MG63 (cell line): ENCODE measurements around the gene MYO1E. TPM values are rescaled to one million over a fixed set of nuclear protein-coding genes. Genes with fewer than 3 reads are reported as not detected.

ENCODE experiments used
- DNase-seq: peaks from one replicate; pipeline ENCODE4 v3.0.0-alpha.2; 2020
- H3K27me3 ChIP-seq: fragments of 250-450 bp; sonication (Bioruptor Pico); 2 replicates; pipeline ENCODE4 v1.5.1; 2020; ENCODE audit warnings: mild to moderate bottlenecking, moderate library complexity
- H3K36me3 ChIP-seq: fragments of 250-450 bp; sonication (Bioruptor Pico); 2 replicates; pipeline ENCODE4 v1.5.1; 2020; ENCODE audit warnings: mild to moderate bottlenecking, moderate library complexity
- H3K4me3 ChIP-seq: fragments of 250-450 bp; sonication (Bioruptor Pico); 2 replicates; pipeline ENCODE4 v1.5.1; 2020; ENCODE audit warnings: mild to moderate bottlenecking, moderate library complexity
- H3K9me3 ChIP-seq: fragments of 250-450 bp; sonication (Bioruptor Pico); 2 replicates; pipeline ENCODE4 v1.5.1; 2020; ENCODE audit warnings: mild to moderate bottlenecking, moderate library complexity
- total RNA-seq: library from RNA; depleted of rRNA; stranded (reverse); fragments of >200 nt; shearing (Covaris generic); gene quantifications from 2 replicates; pipeline ENCODE4 v1.2.3, GENCODE V29; 2014; ENCODE audit warnings: low replicate concordance

MYO1E gene
- total RNA-seq, 1 experiment from 2014 or later = 45.1 TPM

DNA sequence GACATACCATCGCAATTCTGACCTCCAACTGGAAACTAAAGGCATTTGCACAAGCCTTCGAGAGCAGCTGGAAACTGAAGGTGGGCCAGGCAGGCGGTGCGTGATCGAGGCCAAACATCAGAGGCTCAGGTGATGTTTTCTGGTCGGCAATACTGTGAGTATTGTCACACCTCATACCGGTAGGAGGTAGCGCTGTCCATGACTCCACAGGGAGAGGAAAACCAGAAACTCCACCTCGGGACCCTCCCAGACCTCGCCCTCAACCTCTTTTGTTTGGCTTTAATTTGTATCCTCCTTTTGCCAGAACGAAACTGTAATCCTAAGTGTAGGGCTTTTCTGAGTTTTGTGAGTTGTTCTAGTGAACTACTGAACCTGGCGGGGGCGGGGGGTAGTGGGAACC is 122.4 kb downstream of the MYO1E start:
- Histone ChIP-seq H3K9me3 (no peaks in the 10 kb centered on the region), H3K4me3 (no peak overlapping the region), H3K27me3 (no peaks in the 10 kb centered on the region), H3K36me3 (peaks cover 5% of the 10 kb centered on the region)
- no peak for DNase-seq

DNA sequence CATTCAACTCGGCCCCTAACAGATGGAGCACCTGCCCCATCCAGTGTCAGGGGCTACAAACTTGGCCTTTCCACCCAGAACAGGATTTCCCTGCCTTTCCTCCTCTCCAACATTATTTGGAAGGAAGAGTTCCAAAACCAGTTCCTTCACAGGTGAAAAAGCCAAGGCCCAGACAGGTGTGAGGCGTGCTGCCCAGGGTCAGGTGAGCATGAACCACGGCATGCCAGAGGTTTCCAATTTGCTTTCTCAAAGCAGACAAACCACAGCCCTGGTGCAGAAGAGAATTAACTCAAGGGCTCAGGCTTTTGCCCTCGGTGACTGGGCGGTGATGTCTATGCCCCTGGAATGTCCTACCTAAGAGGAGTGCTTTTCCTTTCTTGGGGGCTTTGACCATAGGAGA is 122.9 kb downstream of the MYO1E start:
- Histone ChIP-seq H3K27me3 (no peaks in the 10 kb centered on the region), H3K36me3 (peaks cover 5% of the 10 kb centered on the region), H3K4me3 (no peak overlapping the region), H3K9me3 (no peaks in the 10 kb centered on the region)
- no peak for DNase-seq

DNA sequence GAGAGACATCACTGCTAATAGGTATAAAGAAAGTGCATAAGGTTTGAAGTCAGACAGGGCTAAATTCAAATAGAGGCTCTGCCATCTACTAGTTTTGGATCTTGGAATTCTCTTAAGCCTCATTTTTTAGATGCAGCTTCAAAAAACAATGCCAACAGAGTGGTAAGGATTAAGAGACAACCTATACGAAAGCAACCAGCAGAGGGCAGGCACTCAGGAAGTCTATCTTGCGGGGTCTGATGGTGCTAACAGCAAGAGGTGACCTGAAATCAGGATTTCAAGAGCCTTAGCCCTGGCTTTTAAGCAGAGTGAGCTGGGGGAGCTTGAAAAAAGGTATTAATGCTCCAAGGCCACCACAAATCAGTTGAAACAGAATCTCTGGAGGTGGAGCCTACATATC is 125.3 kb downstream of the MYO1E start:
- peaks cover 3% of the 10 kb centered on the region for H3K36me3 ChIP-seq
- H3K4me3 ChIP-seq = no peak overlapping the region
- DNase-seq = peak; percentile 55
- H3K9me3 ChIP-seq = no peaks in the 10 kb centered on the region
- H3K27me3 ChIP-seq = no peaks in the 10 kb centered on the region

DNA sequence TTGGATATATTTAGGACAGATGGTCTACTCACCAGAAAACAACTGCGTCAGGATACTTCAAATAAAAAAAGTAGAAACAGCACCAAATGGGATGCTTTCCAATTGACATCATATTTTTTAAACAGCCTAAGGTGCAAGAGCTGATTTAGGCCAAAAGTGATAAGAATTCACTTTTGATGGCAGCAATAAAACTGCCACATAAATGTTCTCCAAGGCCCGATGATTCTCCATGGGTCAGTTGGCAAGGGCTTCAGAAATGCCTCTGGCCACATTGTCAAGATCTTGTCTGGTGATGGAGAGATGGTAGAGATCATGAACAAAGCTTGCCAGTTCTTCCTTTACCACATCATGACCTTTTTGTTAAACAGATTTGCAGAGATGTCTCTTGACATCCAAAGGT is 127.1 kb downstream of the MYO1E start:
- no peaks in the 10 kb centered on the region for H3K9me3 ChIP-seq
- H3K27me3 ChIP-seq = no peaks in the 10 kb centered on the region
- no peak for DNase-seq
- peaks cover 3% of the 10 kb centered on the region for H3K36me3 ChIP-seq
- no peak overlapping the region for H3K4me3 ChIP-seq

DNA sequence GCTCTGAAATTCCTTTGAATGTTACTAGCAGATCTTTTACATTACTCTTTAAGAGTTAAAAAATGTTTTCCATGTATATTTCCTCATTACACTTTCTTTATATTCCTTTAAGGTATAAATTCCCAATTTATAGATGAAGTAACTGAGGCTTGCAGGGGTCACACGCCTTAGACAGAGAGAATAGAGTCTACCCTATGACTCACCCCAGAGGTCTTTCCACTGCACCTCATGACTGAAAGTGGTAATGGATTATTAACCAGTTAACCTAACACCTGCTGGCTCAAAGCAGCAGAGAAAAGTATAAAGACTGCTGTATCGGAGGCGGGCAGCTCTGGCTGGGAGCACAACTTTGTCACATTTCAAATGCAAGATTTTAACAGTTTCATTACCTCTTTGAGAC is 128.3 kb downstream of the MYO1E start:
- DNase-seq = no peak
- no peak overlapping the region for H3K4me3 ChIP-seq
- H3K9me3 ChIP-seq = no peaks in the 10 kb centered on the region
- H3K27me3 ChIP-seq = no peaks in the 10 kb centered on the region
- H3K36me3 ChIP-seq = no peaks in the 10 kb centered on the region; the same call in 1 of the 2 replicates

DNA sequence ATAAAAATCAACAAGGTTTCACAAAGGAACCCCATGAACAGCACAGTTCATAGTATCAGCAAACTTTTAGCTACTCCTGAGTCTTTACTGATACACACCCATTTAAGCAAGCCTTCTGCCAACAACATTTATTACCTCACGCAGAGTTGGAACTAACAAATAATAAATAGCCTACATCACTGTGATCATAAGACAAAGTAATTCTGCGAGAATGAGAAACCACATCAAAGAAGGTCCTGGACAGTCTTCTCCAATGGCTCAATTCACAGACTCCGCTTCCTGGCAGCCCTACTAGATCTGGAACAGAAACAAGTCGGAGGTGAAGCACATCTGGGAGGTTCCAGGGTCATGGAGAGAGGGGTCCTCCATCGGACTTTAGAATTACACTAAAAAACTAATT is 129.0 kb downstream of the MYO1E start:
- no peaks in the 10 kb centered on the region for H3K27me3 ChIP-seq
- H3K4me3 ChIP-seq = no peak overlapping the region
- H3K9me3 ChIP-seq = no peaks in the 10 kb centered on the region
- no peak for DNase-seq
- no peaks in the 10 kb centered on the region; the same call in 1 of the 2 replicates for H3K36me3 ChIP-seq

DNA sequence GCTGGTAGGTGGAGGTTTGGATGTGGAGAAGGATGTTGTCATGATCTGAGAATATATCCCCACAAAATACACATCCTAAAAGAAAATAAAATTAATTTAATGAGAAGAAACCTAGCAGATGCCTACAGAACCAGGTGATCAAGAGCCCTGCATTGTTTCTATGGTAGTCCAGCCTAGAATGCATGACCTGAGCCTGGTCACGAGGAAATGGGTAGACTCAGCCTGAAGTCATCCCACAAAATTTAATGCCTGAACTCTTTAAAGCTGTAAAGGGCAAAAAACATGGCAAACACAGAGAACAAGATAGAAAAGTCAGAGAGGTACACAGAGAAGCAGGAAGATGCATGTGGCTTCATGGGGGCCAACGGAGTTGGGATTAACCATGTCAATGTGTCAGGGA is 130.0 kb downstream of the MYO1E start:
- H3K27me3 ChIP-seq = no peaks in the 10 kb centered on the region
- H3K4me3 ChIP-seq = no peak overlapping the region
- no peaks in the 10 kb centered on the region for H3K9me3 ChIP-seq
- DNase-seq = no peak
- no peaks in the 10 kb centered on the region; the same call in 1 of the 2 replicates for H3K36me3 ChIP-seq

DNA sequence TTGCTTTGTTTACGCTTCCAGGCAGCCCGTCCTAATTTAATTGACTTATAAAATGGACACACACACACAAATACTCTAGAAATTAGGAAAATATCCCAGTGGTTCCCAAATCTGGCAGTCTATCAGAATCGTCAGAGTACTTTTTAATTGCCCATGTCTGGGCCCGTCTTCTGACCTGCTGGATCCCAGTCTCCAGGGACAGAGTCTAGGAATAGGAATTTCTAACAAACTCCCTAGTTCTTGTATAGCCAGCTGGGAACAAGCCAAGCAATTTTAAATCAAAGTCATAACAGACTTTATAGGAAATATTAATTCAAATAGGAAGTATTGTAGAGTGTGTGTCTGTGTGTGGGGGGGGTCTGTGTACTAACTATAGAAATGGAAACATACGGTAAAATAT is 132.6 kb downstream of the MYO1E start:
- Histone ChIP-seq H3K36me3 (no peaks in the 10 kb centered on the region; the same call in 1 of the 2 replicates), H3K9me3 (no peaks in the 10 kb centered on the region), H3K27me3 (no peaks in the 10 kb centered on the region), H3K4me3 (no peak overlapping the region)
- DNase-seq = no peak

DNA sequence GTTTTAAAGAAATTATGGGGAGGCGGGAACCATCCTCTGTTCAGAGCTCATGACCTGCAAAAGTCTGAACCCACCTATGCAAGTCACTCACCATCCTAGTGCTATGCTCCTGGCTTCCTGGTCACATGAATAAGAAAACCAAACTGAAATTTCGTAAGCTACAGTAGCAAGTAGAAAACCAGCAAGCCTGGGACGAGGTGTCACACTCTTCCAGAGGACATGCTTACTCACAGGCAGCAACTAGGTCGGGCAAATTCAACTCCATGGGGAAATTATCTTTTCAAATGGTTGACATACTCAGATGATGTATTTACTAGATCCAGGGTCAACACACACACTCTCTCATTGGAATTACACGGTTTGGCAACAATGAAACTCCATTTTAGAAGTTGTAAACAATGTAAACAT is 134.7 kb downstream of the MYO1E start:
- no peaks in the 10 kb centered on the region for H3K9me3 ChIP-seq
- no peak overlapping the region for H3K4me3 ChIP-seq
- H3K36me3 ChIP-seq = no peaks in the 10 kb centered on the region
- DNase-seq = no peak
- no peaks in the 10 kb centered on the region for H3K27me3 ChIP-seq

DNA sequence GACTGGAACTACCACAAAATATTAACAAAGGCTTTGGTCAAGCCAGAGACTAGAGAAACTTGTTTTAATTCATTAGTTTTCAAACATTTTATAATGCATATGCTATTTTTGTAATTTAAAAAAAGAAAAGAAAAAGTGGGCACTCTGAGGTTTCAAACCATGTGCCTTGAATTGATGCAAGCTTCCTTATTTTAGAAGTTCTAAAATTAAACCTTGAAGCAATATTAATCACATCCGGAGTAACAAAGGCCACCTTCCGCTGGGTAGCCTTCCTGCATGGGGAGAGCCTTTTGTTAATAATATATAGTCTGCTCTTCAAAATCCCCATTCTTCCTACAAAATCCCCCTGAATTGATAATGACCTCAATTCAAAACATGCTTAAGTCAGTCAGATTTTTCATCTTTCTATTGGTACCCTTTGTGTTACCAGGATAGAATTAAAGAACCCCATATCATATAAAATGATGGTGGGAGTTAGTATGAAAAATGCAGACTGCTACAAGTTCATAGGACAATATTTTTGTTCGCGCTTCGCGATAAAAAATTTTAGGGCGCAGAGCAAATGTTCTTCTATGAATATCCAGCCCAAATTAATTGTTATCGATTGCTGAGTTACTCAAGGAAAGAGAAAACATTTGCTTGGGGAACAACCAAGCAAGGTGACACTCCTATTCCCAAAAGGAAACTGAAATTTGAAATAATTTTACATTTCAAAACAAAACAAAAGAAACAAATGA is 135.4 kb downstream of the MYO1E start:
- Histone ChIP-seq H3K4me3 (no peak overlapping the region), H3K27me3 (no peaks in the 10 kb centered on the region)
- no peak for DNase-seq

DNA sequence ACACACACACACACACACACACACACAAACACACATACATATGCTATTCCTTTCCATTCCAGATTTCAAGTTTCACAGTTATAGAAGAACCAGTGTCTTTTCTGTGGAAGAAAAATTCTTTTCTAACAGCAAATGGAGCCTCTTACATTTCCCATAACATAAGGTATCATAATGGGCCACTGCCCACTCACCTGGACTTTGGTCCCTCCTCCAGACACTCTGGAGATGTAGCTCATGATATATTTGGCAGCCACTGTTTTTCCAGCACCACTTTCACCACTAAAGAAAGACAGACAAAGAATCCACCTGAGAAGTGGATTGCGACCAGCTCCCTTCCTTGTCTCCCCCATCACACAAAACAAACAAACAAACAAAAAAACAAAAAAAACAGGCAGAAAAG is 136.3 kb downstream of the MYO1E start:
- Histone ChIP-seq H3K9me3 (no peaks in the 10 kb centered on the region), H3K27me3 (no peaks in the 10 kb centered on the region), H3K36me3 (peaks cover 3% of the 10 kb centered on the region; the same call in 1 of the 2 replicates), H3K4me3 (no peak overlapping the region)
- no peak for DNase-seq

More for the DNA sequence above, 135.4 kb downstream of the MYO1E start:
- no peaks in the 10 kb centered on the region for H3K9me3 ChIP-seq
- H3K36me3 ChIP-seq = no peaks in the 10 kb centered on the region

DNA sequence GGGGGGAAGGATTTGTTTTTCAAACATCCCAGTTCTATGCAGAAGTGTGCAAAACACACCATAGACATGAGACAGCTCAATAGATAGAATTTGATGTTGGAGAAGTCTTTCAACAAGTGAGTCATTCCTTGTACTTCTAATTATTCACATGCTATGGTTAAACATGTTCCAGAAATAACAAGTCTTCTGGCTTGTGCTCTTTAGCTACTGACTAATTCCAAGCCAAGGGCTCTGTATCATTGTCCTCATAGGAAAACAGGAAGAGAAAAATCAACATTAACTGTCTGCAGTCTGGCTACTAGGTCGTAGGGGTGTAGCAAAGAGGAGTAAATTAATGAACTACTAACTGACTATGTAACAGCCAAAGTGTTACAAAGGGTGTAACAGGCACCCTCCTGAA is 140.2 kb downstream of the MYO1E start:
- DNase-seq = no peak
- Histone ChIP-seq H3K27me3 (no peaks in the 10 kb centered on the region), H3K9me3 (no peaks in the 10 kb centered on the region), H3K36me3 (peaks cover 4% of the 10 kb centered on the region), H3K4me3 (no peak overlapping the region)

DNA sequence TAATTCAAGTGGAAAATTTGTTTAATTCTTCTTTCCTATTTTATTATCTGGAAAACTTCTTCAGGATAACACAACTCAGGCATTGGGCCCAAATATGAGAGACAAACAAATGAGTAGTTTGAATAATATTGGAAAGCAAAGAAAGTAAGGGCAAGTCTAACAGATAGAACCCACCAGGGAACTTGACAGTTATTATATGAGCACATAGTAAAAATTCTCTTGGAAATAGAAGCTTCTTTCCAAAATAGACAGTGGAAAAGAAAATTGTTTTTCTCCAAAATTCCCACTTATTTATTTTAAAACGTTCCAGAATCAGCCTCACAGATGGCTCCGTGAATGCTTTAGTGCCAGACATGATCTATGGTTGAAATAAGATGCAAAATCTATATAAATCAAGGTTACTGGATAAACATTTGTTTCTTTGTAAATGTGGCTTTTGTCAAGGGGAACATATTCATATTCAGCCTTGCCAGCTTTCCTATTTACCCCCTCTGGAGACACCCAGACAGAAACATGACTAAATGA is 142.1 kb downstream of the MYO1E start:
- no peak for DNase-seq
- Histone ChIP-seq H3K36me3 (peaks cover 11% of the 10 kb centered on the region), H3K27me3 (no peaks in the 10 kb centered on the region), H3K9me3 (no peaks in the 10 kb centered on the region), H3K4me3 (no peak overlapping the region)

DNA sequence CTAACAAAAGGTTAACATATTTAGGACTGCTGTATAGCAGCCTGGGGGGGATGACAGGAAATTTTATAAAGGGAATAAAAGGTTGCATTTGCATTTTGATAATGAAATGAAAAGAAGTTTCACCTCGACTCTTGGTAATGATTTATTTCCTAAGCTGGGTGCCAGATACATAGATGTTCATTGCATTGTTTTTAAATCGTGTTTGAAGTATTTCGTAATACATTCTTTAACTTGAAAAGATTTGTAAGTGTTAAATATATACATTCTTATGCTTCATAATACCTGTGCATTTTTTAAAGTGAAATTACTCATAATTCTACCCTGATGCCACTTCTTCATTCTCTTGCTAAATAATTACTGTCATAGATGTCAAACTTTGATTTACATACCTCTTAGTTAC is 143.2 kb downstream of the MYO1E start:
- H3K27me3 ChIP-seq = no peaks in the 10 kb centered on the region
- H3K4me3 ChIP-seq = no peak overlapping the region
- no peak for DNase-seq
- H3K9me3 ChIP-seq = no peaks in the 10 kb centered on the region
- H3K36me3 ChIP-seq = peaks cover 12% of the 10 kb centered on the region

DNA sequence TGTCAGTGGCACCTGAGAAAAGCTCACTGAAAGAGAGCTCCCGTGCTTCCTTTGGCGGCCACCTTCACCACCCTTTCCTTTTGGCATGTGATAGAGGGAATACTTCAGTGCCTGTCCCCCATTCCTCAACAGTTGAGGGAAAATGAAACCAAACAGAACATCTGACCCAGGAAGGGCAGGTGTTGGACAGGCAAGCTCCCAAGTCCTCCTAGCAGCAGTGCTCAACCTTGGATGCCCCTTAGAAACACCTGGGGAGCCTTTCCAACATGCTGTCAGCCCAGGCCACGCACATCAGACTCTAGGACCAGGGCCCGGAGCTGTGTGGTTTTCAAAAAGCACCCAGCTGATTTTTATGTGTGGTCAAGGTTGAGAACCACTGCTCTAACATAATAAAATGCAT is 143.7 kb downstream of the MYO1E start:
- no peaks in the 10 kb centered on the region for H3K9me3 ChIP-seq
- no peaks in the 10 kb centered on the region for H3K27me3 ChIP-seq
- H3K36me3 ChIP-seq = peaks cover 16% of the 10 kb centered on the region
- DNase-seq = no peak
- H3K4me3 ChIP-seq = no peak overlapping the region

DNA sequence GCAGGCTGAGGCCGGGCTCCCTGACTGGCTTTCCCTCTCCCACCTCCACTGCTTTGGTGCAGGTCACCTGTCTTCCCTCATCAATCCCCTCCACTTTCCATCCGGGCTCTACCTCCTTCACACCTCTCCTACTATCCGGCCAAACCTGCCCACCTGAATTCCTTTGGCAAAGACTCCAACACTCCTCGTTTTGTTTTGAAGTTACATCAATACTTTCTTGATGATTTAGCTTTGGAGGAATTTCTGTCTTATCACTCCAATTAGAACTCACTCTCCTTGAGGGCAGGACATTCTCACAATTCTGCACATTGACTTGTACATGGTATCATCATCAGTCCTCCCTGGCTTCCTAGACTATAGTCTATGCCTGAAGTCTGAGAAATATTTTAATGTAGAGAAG is 145.7 kb downstream of the MYO1E start:
- Histone ChIP-seq H3K36me3 (peaks cover 22% of the 10 kb centered on the region), H3K4me3 (no peak overlapping the region), H3K9me3 (no peaks in the 10 kb centered on the region), H3K27me3 (no peaks in the 10 kb centered on the region)
- no peak for DNase-seq

DNA sequence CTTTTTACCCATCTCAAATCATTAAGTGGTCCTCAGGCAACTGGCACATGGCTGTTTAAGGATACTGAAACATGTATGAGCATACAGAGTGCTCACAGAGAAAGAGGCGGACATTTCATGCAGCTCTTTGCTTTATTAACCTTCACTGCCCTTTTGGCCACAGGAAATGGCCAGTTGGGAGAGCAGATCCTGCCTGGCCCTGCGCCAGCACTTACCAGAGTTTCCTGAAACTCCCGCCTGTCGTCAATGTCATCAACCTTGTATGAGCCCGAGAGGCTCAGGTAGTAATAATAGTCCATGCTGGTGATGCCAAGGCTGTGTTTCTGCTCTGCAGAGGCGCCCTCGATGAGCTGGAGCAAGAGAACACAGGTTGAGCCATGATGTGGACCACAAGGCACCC is 148.2 kb downstream of the MYO1E start:
- Histone ChIP-seq H3K36me3 (peaks cover 29% of the 10 kb centered on the region), H3K4me3 (no peak overlapping the region), H3K9me3 (no peaks in the 10 kb centered on the region), H3K27me3 (no peaks in the 10 kb centered on the region)
- DNase-seq = no peak

DNA sequence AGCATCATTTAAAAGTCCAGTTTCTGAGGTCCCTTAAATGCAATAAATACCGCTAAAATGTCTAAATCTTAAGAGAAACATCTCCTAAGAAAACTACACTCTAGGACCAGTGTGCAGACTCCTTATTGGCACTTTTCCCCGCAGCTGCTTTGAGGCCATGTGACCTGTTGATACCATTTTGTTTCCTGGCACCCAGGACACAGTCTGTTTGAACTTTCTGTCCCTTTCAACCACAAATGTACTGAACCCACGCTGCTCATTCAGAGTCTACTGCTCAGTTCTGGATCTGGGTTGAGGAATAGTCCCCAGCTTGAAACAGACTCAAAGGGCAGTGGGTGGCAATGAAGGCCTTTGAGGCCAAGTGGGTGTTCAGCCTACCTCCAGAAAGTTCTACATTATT is 148.9 kb downstream of the MYO1E start:
- Histone ChIP-seq H3K9me3 (no peaks in the 10 kb centered on the region), H3K27me3 (no peaks in the 10 kb centered on the region), H3K4me3 (no peak overlapping the region), H3K36me3 (peaks cover 35% of the 10 kb centered on the region)
- no peak for DNase-seq
